ENCODE measurements around the gene ILKAP. TPM values are rescaled to one million over a fixed set of nuclear protein-coding genes. Genes with fewer than 3 reads are reported as not detected.

Gene ILKAP
- total and polyA plus RNA-seq, 8 donors = 20.4 to 59.4 (median 37.8) TPM

GRCh38 chr2:238152771-238153688, 50.5 kb downstream of the ILKAP start:
- H3K27ac ChIP-seq = no peak overlapping the region
- TF ChIP-seq EP300 (IDR thresholded peaks at IDR 0.05) = no peak
- no peak for TF ChIP-seq POLR2AphosphoS5 (IDR thresholded peaks at IDR 0.05)
- no peak for TF ChIP-seq POLR2A (IDR thresholded peaks at IDR 0.05)
- no peak for TF ChIP-seq CTCF (IDR thresholded peaks at IDR 0.05)
- H3K9me3 ChIP-seq = no peaks in the 10 kb centered on the region
- intact Hi-C loops (cut with DNase I; ENCODE audit: low total_unique reads) = no loop called here
- no peaks in the 10 kb centered on the region for H3K36me3 ChIP-seq
- no peak overlapping the region for H3K4me3 ChIP-seq
- H3K27me3 ChIP-seq = peaks cover 0 to 9% (median 0%) of the 10 kb centered on the region in 3 donors
- WGBS, 5 donors = 71 to 82% (median 79%) methylated on average over 18 to 22 of the region's 22 CpGs
- H3K4me1 ChIP-seq = peaks cover 3 to 7% (median 4%) of the 10 kb centered on the region in 4 donors
- no peak for DNase-seq

GRCh38 chr2:238151628-238152235, 51.8 kb downstream of the ILKAP start:
- Histone ChIP-seq H3K27ac (no peak overlapping the region), H3K4me3 (no peak overlapping the region), H3K36me3 (no peaks in the 10 kb centered on the region), H3K27me3 (no peaks in the 10 kb centered on the region), H3K4me1 (no peaks in the 10 kb centered on the region), H3K9me3 (no peaks in the 10 kb centered on the region)
- 83 to 94% (median 86%) methylated on average over 6 to 16 of the region's 16 CpGs for WGBS, 5 donors
- TF ChIP-seq POLR2A (IDR thresholded peaks at IDR 0.05) (no peak), POLR2AphosphoS5 (IDR thresholded peaks at IDR 0.05) (no peak), CTCF (IDR thresholded peaks at IDR 0.05) (no peak), EP300 (IDR thresholded peaks at IDR 0.05) (no peak)
- intact Hi-C loops (cut with DNase I; ENCODE audit: low total_unique reads) = no loop called here
- DNase-seq = no peak

- Histone ChIP-seq H3K9me3 (no peaks in the 10 kb centered on the region), H3K27ac (no peak overlapping the region), H3K4me3 (no peak overlapping the region), H3K4me1 (no peaks in the 10 kb centered on the region), H3K36me3 (no peaks in the 10 kb centered on the region), H3K27me3 (no peaks in the 10 kb centered on the region)
- intact Hi-C loops (cut with DNase I; ENCODE audit: low total_unique reads) = no loop called here
- TF ChIP-seq CTCF (IDR thresholded peaks at IDR 0.05) (no peak), POLR2AphosphoS5 (IDR thresholded peaks at IDR 0.05) (no peak), EP300 (IDR thresholded peaks at IDR 0.05) (no peak), POLR2A (IDR thresholded peaks at IDR 0.05) (no peak)
- DNase-seq = no peak
- 78 to 90% (median 88%) methylated on average over 4 to 13 of the region's 13 CpGs for WGBS, 5 donors
These were observed 52.3 kb downstream of the ILKAP start for GRCh38 chr2:238151205-238151604.

- DNase-seq = no peak
- H3K27me3 ChIP-seq = no peaks in the 10 kb centered on the region
- no peaks in the 10 kb centered on the region for H3K36me3 ChIP-seq
- H3K4me1 ChIP-seq = no peaks in the 10 kb centered on the region
- no peaks in the 10 kb centered on the region for H3K9me3 ChIP-seq
- H3K4me3 ChIP-seq = no peak overlapping the region
- intact Hi-C loops (cut with DNase I; ENCODE audit: low total_unique reads) = no loop called here
- 90 to 99% (median 94%) methylated on average over 12 to 25 of the region's 25 CpGs for WGBS, 5 donors
- TF ChIP-seq POLR2A (IDR thresholded peaks at IDR 0.05) (no peak), POLR2AphosphoS5 (IDR thresholded peaks at IDR 0.05) (no peak), CTCF (IDR thresholded peaks at IDR 0.05) (no peak), EP300 (IDR thresholded peaks at IDR 0.05) (no peak)
- no peak overlapping the region for H3K27ac ChIP-seq
These were observed 52.8 kb downstream of the ILKAP start for GRCh38 chr2:238150686-238151085.

Data from stomach (tissue), 9 donors.